Measurements from ENCODE around the gene TMEM240.

Gene TMEM240

GRCh38 chr1:1556505-1556904, 16.1 kb upstream of the TMEM240 start:
- TF ChIP-seq CTCF (IDR thresholded peaks at IDR 0.05; ENCODE audit: poor library complexity, severe bottlenecking) = no peak
- no peak overlapping the region for H3K27ac ChIP-seq (ENCODE audit: poor library complexity, severe bottlenecking)
- no peaks in the 10 kb centered on the region for H3K9me3 ChIP-seq (ENCODE audit: severe bottlenecking)
- peaks cover 7% of the 10 kb centered on the region for H3K4me1 ChIP-seq (ENCODE audit: insufficient read depth, poor library complexity, severe bottlenecking)
- no peak overlapping the region for H3K4me3 ChIP-seq (ENCODE audit: severe bottlenecking)
- no peaks in the 10 kb centered on the region for H3K27me3 ChIP-seq (ENCODE audit: insufficient read depth, poor library complexity, severe bottlenecking)
- DNase-seq (ENCODE audit: low spot score) = no peak
- ATAC-seq (ENCODE audit: low read depth) = no peak
- peaks cover 34% of the 10 kb centered on the region for H3K36me3 ChIP-seq (ENCODE audit: low read depth)

- DNase-seq (ENCODE audit: low spot score) = peak; percentile 78
- no peak for TF ChIP-seq CTCF (IDR thresholded peaks at IDR 0.05; ENCODE audit: poor library complexity, severe bottlenecking)
Observed at GRCh38 chr1:1554926-1555915, 14.8 kb upstream of the TMEM240 start.

GRCh38 chr1:1554550-1554925, 14.1 kb upstream of the TMEM240 start:
- no peak for DNase-seq (ENCODE audit: low spot score)

More at GRCh38 chr1:1554926-1555915, 14.8 kb upstream of the TMEM240 start:
- Histone ChIP-seq H3K36me3 (ENCODE audit: low read depth) (peaks cover 23% of the 10 kb centered on the region), H3K4me1 (ENCODE audit: insufficient read depth, poor library complexity, severe bottlenecking) (peaks cover 7% of the 10 kb centered on the region), H3K9me3 (ENCODE audit: severe bottlenecking) (no peaks in the 10 kb centered on the region), H3K27ac (ENCODE audit: poor library complexity, severe bottlenecking) (no peak overlapping the region), H3K4me3 (ENCODE audit: severe bottlenecking) (no peak overlapping the region), H3K27me3 (ENCODE audit: insufficient read depth, poor library complexity, severe bottlenecking) (no peaks in the 10 kb centered on the region)
- peak; percentile 80 for ATAC-seq (ENCODE audit: low read depth)

GRCh38 chr1:1553821-1554494, 13.5 kb upstream of the TMEM240 start:
- Histone ChIP-seq H3K27ac (ENCODE audit: poor library complexity, severe bottlenecking) (no peak overlapping the region), H3K4me3 (ENCODE audit: severe bottlenecking) (no peak overlapping the region), H3K36me3 (ENCODE audit: low read depth) (peaks cover 17% of the 10 kb centered on the region), H3K27me3 (ENCODE audit: insufficient read depth, poor library complexity, severe bottlenecking) (no peaks in the 10 kb centered on the region), H3K9me3 (ENCODE audit: severe bottlenecking) (no peaks in the 10 kb centered on the region), H3K4me1 (ENCODE audit: insufficient read depth, poor library complexity, severe bottlenecking) (peaks cover 7% of the 10 kb centered on the region)
- no peak for TF ChIP-seq CTCF (IDR thresholded peaks at IDR 0.05; ENCODE audit: poor library complexity, severe bottlenecking)
- no peak for DNase-seq (ENCODE audit: low spot score)
- ATAC-seq (ENCODE audit: low read depth) = no peak

More at GRCh38 chr1:1554550-1554925, 14.1 kb upstream of the TMEM240 start:
- H3K27ac ChIP-seq (ENCODE audit: poor library complexity, severe bottlenecking) = no peak overlapping the region
- H3K36me3 ChIP-seq (ENCODE audit: low read depth) = peaks cover 21% of the 10 kb centered on the region
- H3K9me3 ChIP-seq (ENCODE audit: severe bottlenecking) = no peaks in the 10 kb centered on the region
- no peak; the same call in 1 of the 3 replicates for ATAC-seq (ENCODE audit: low read depth)
- no peak overlapping the region for H3K4me3 ChIP-seq (ENCODE audit: severe bottlenecking)
- no peak for TF ChIP-seq CTCF (IDR thresholded peaks at IDR 0.05; ENCODE audit: poor library complexity, severe bottlenecking)
- H3K27me3 ChIP-seq (ENCODE audit: insufficient read depth, poor library complexity, severe bottlenecking) = no peaks in the 10 kb centered on the region
- peaks cover 7% of the 10 kb centered on the region for H3K4me1 ChIP-seq (ENCODE audit: insufficient read depth, poor library complexity, severe bottlenecking)
